ENCODE data around the gene MALSU1.
A peak's percentile ranks its signal among the peaks of the same experiment; 100 is the strongest.

Gene MALSU1

DNA sequence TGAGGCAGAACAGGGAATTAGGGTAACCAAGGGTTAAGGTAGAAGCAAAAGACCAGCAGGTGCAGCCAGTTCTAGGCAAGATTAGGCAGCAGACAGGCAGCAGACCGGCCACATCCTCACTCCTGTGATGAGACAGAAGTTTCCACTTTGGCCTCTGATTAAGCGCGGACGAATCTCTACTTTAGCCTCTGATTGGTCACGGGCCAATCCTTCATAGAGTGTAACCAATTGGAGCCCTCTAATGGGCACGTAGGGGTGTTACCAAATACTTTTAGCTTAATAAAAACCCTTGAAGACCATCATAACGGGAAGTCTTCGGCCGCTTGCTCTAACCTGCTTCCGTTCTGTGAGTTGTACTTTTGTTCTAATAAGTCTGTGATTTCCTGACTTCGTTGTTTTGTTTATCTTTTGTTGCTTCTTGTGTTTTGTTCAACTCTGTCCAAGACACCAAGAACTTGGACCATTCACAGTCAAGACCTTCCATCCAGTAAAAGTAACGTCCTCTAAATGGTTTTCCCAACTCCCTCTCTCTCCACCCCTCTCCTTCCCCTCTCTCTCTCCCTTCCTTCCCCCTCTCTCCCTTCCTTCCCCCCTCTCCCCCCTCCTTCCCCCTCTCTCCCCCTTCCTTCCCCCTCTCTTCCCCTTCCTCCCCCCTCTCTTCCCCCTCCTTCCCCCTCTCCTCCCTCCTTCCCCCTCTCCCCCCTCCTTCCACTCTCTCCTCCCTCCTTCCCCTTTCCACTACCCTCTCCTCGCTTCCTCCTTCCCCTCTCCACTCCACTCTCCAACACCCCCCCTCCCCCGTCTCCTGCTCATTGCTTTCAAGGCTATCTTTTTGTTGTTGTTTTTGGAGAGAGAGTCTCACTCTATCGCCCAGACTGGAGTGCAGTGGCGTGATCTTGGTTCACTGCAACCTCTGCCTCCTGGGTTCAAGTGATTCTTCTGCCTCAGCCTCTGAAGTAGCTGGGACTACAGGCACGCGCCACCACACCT, 13.2 kb upstream of the MALSU1 start:
- Histone ChIP-seq H3K27me3 (ENCODE audit: control insufficient read depth in 1 of 2, insufficient read depth in 2 of 2, low read length in 2 of 2) (no peaks in the 10 kb centered on the region), H3K9me3 (ENCODE audit: control insufficient read depth in 2 of 2, low read length in 2 of 2) (no peaks in the 10 kb centered on the region), H3K4me3 (ENCODE audit: low read length in 2 of 2) (no peak overlapping the region), H3K9ac (ENCODE audit: low read length in 2 of 2) (no peak overlapping the region), H3K4me1 (ENCODE audit: control insufficient read depth, insufficient read depth, low read length) (no peaks in the 10 kb centered on the region), H3K27ac (ENCODE audit: low read length) (no peak overlapping the region), H3K36me3 (ENCODE audit: control insufficient read depth in 2 of 2, insufficient read depth in 2 of 2, low read length in 2 of 2) (no peaks in the 10 kb centered on the region)

DNA sequence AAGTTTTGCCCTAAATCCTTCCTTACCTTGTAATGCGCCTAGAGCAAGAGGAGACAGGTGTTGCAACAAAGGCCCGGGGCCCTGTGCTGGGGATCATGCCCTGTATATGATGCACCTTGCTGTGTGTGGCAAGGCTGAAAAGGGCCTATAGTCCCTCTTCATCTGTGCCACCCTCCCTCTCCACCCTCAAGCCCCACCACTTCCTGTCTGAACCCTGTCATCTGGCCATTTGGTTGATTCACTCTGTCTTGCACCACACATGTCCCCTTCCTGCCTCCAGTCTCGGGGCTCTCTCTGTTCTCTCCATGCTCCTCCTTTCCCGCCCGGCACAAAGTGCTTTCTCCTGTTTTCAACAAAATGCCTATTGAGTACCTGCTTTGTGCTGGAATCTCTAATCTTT, 11.5 kb upstream of the MALSU1 start:
- H3K27ac ChIP-seq (ENCODE audit: low read length): no peak overlapping the region

GRCh38 chr7:23290993-23291392, 8.1 kb upstream of the MALSU1 start:
- Histone ChIP-seq H3K9ac (ENCODE audit: low read length in 2 of 2) (no peak overlapping the region), H3K27me3 (ENCODE audit: control insufficient read depth in 1 of 2, insufficient read depth in 2 of 2, low read length in 2 of 2) (no peaks in the 10 kb centered on the region), H3K9me3 (ENCODE audit: control insufficient read depth in 2 of 2, low read length in 2 of 2) (no peaks in the 10 kb centered on the region)

More for the DNA sequence above, 11.5 kb upstream of the MALSU1 start:
- Histone ChIP-seq H3K9me3 (ENCODE audit: control insufficient read depth in 2 of 2, low read length in 2 of 2) (no peaks in the 10 kb centered on the region), H3K4me3 (ENCODE audit: low read length in 2 of 2) (no peak overlapping the region), H3K36me3 (ENCODE audit: control insufficient read depth in 2 of 2, insufficient read depth in 2 of 2, low read length in 2 of 2) (no peaks in the 10 kb centered on the region), H3K27me3 (ENCODE audit: control insufficient read depth in 1 of 2, insufficient read depth in 2 of 2, low read length in 2 of 2) (no peaks in the 10 kb centered on the region), H3K4me1 (ENCODE audit: control insufficient read depth, insufficient read depth, low read length) (no peaks in the 10 kb centered on the region), H3K9ac (ENCODE audit: low read length in 2 of 2) (no peak overlapping the region)

DNA sequence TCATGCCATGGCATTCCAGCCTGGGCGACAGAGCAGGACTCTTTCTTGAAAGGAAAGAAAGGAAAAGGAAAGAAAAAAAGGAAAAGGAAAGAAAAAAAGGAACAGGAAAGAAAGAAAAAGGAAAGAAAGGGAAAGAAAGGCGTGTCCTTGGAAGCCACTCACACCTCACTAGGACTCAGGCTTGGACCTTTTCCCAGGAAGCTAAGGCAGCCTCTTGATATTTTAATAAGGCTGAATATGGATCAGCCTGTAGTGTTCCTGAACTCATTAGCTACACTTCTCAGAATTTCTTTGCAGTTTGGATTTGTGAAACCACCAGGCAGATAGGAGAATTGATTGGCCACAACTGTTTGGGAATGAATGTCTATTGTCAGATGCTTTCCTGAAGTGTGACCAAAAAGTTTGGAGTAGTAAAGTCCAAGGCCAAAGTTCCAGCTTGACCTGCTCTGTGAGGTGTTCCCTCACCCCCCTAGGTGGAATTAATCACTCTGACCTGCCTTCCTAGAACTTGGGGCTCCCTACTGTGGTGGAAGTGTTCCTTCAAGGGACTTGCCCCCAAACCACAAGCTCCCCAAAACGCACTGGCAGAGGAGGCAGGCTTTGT, 7.1 kb upstream of the MALSU1 start:
- H3K27ac ChIP-seq (ENCODE audit: low read length): no peak overlapping the region
- H3K4me1 ChIP-seq (ENCODE audit: control insufficient read depth, insufficient read depth, low read length): no peaks in the 10 kb centered on the region
- no peaks in the 10 kb centered on the region for H3K36me3 ChIP-seq (ENCODE audit: control insufficient read depth in 2 of 2, insufficient read depth in 2 of 2, low read length in 2 of 2)
- no peak overlapping the region for H3K9ac ChIP-seq (ENCODE audit: low read length in 2 of 2)
- no peak overlapping the region for H3K4me3 ChIP-seq (ENCODE audit: low read length in 2 of 2)
- H3K9me3 ChIP-seq (ENCODE audit: control insufficient read depth in 2 of 2, low read length in 2 of 2): no peaks in the 10 kb centered on the region
- no peaks in the 10 kb centered on the region for H3K27me3 ChIP-seq (ENCODE audit: control insufficient read depth in 1 of 2, insufficient read depth in 2 of 2, low read length in 2 of 2)

More at GRCh38 chr7:23290993-23291392, 8.1 kb upstream of the MALSU1 start:
- no peak overlapping the region for H3K4me3 ChIP-seq (ENCODE audit: low read length in 2 of 2)
- no peaks in the 10 kb centered on the region for H3K4me1 ChIP-seq (ENCODE audit: control insufficient read depth, insufficient read depth, low read length)
- no peak overlapping the region for H3K27ac ChIP-seq (ENCODE audit: low read length)
- no peaks in the 10 kb centered on the region for H3K36me3 ChIP-seq (ENCODE audit: control insufficient read depth in 2 of 2, insufficient read depth in 2 of 2, low read length in 2 of 2)

DNA sequence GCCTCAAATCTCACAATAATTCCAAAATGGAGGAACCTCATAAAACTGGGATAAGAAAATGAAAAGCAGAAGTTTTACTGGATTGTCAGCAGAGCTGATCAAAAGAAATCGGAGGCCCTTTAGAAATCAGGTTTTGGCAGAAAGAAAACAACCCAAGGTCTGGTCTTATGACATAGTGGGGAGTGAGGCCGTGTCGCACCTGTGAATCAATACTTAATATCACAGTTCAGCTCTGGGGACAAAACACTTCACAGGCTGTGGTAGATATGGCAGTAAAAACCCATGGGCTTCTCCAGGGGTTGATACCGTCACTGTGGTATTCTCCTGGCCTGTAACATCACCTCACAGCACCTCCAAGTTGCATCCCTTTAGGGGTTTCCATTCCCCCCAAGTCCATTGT, 6.5 kb upstream of the MALSU1 start:
- Histone ChIP-seq H3K36me3 (ENCODE audit: control insufficient read depth in 2 of 2, insufficient read depth in 2 of 2, low read length in 2 of 2) (no peaks in the 10 kb centered on the region), H3K4me3 (ENCODE audit: low read length in 2 of 2) (no peak overlapping the region), H3K4me1 (ENCODE audit: control insufficient read depth, insufficient read depth, low read length) (no peaks in the 10 kb centered on the region), H3K27ac (ENCODE audit: low read length) (no peak overlapping the region), H3K9ac (ENCODE audit: low read length in 2 of 2) (no peak overlapping the region), H3K27me3 (ENCODE audit: control insufficient read depth in 1 of 2, insufficient read depth in 2 of 2, low read length in 2 of 2) (no peaks in the 10 kb centered on the region), H3K9me3 (ENCODE audit: control insufficient read depth in 2 of 2, low read length in 2 of 2) (no peaks in the 10 kb centered on the region)

GRCh38 chr7:23293500-23294073, 5.6 kb upstream of the MALSU1 start:
- no peak overlapping the region for H3K27ac ChIP-seq (ENCODE audit: low read length)

GRCh38 chr7:23294549-23295400, 4.4 kb upstream of the MALSU1 start:
- Histone ChIP-seq H3K9me3 (ENCODE audit: control insufficient read depth in 2 of 2, low read length in 2 of 2) (no peaks in the 10 kb centered on the region), H3K36me3 (ENCODE audit: control insufficient read depth in 2 of 2, insufficient read depth in 2 of 2, low read length in 2 of 2) (no peaks in the 10 kb centered on the region), H3K4me3 (ENCODE audit: low read length in 2 of 2) (no peak overlapping the region), H3K27ac (ENCODE audit: low read length) (no peak overlapping the region), H3K4me1 (ENCODE audit: control insufficient read depth, insufficient read depth, low read length) (no peaks in the 10 kb centered on the region), H3K9ac (ENCODE audit: low read length in 2 of 2) (no peak overlapping the region), H3K27me3 (ENCODE audit: control insufficient read depth in 1 of 2, insufficient read depth in 2 of 2, low read length in 2 of 2) (no peaks in the 10 kb centered on the region)

More at GRCh38 chr7:23293500-23294073, 5.6 kb upstream of the MALSU1 start:
- Histone ChIP-seq H3K36me3 (ENCODE audit: control insufficient read depth in 2 of 2, insufficient read depth in 2 of 2, low read length in 2 of 2) (no peaks in the 10 kb centered on the region), H3K9ac (ENCODE audit: low read length in 2 of 2) (no peak overlapping the region), H3K4me1 (ENCODE audit: control insufficient read depth, insufficient read depth, low read length) (no peaks in the 10 kb centered on the region), H3K4me3 (ENCODE audit: low read length in 2 of 2) (no peak overlapping the region), H3K9me3 (ENCODE audit: control insufficient read depth in 2 of 2, low read length in 2 of 2) (no peaks in the 10 kb centered on the region), H3K27me3 (ENCODE audit: control insufficient read depth in 1 of 2, insufficient read depth in 2 of 2, low read length in 2 of 2) (no peaks in the 10 kb centered on the region)

- Histone ChIP-seq H3K27ac (ENCODE audit: low read length) (no peak overlapping the region), H3K4me3 (ENCODE audit: low read length in 2 of 2) (no peak overlapping the region)
These were observed 3.8 kb upstream of the MALSU1 start for GRCh38 chr7:23295401-23295697.

DNA sequence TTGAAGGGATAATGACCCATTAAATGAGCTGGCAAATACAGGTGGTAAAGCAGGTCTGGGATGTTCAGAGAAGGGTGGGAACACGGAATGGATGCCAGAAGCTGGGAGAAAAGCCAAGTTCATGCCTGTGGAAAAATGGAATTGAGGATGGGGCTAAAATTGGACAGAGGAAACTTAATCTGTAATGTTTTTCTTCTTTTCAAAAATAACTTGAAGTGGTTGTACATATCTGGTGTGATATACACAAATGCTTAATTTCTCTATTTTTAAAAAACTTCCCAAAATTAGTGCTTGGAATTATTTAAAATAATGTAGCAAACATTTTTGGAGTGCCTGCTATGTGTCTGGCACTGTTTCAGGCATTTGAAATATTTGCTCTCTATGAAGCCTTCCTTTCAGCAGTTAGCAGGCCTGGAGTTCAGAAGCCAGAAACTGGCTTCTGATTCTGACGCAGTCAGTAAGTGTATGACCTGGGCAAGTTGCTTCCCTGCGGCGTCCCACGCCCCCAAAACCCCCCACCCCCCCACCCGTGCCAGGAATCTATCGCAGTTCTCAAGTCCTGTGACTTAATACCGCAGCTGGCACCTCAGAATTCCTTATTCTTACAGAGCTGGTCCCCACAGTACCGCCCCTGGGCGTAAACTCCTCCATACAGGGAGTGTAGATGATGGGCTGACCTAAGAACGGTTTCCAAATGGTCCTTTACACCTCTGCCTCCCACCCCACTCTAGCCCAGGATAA, 828 bp upstream of the MALSU1 start:
- H3K27me3 ChIP-seq (ENCODE audit: control insufficient read depth in 1 of 2, insufficient read depth in 2 of 2, low read length in 2 of 2): no peaks in the 10 kb centered on the region
- no peaks in the 10 kb centered on the region for H3K9me3 ChIP-seq (ENCODE audit: control insufficient read depth in 2 of 2, low read length in 2 of 2)
- H3K4me1 ChIP-seq (ENCODE audit: control insufficient read depth, insufficient read depth, low read length): peaks cover 6% of the 10 kb centered on the region
- peaks cover 5 to 8% of the 10 kb centered on the region in 2 donors for H3K36me3 ChIP-seq (ENCODE audit: control insufficient read depth in 2 of 2, insufficient read depth in 2 of 2, low read length in 2 of 2)
- H3K4me3 ChIP-seq (ENCODE audit: low read length in 2 of 2): peak overlapping the region; percentile 96 to 98
- peak overlapping the region; percentile 76 to 93 for H3K9ac ChIP-seq (ENCODE audit: low read length in 2 of 2)
- peak overlapping the region; percentile 69 for H3K27ac ChIP-seq (ENCODE audit: low read length)

More at GRCh38 chr7:23295401-23295697, 3.8 kb upstream of the MALSU1 start:
- Histone ChIP-seq H3K27me3 (ENCODE audit: control insufficient read depth in 1 of 2, insufficient read depth in 2 of 2, low read length in 2 of 2) (no peaks in the 10 kb centered on the region), H3K9me3 (ENCODE audit: control insufficient read depth in 2 of 2, low read length in 2 of 2) (no peaks in the 10 kb centered on the region), H3K36me3 (ENCODE audit: control insufficient read depth in 2 of 2, insufficient read depth in 2 of 2, low read length in 2 of 2) (no peaks in the 10 kb centered on the region), H3K9ac (ENCODE audit: low read length in 2 of 2) (no peak overlapping the region), H3K4me1 (ENCODE audit: control insufficient read depth, insufficient read depth, low read length) (peaks cover 3% of the 10 kb centered on the region)

All from stomach smooth muscle (tissue), 2 donors.